Dendritic cell treated with granulocyte-macrophage colony-stimulating factor and Interleukin-4, amounts not matched to agents 40 ng/mL and 50 ng/mL, for 4 days (primary cell): ENCODE data around the gene CCDC159.
A peak's percentile ranks its signal among the peaks of the same experiment; 100 is the strongest.

ENCODE experiments used
- H3K27ac Mint-ChIP-seq: one replicate; pipeline ENCODE4 v1.8.0; 2022; ENCODE audit warnings: mild to moderate bottlenecking, mixed read lengths
- H3K27me3 Mint-ChIP-seq: one replicate; pipeline ENCODE4 v1.8.0; 2022; ENCODE audit warnings: mild to moderate bottlenecking, mixed read lengths
- H3K36me3 Mint-ChIP-seq: one replicate; pipeline ENCODE4 v1.8.0; 2022; ENCODE audit warnings: low read depth, mixed read lengths
- H3K4me1 Mint-ChIP-seq: one replicate; pipeline ENCODE4 v1.8.0; 2022; ENCODE audit warnings: low read depth, mixed read lengths
- H3K4me3 Mint-ChIP-seq: one replicate; pipeline ENCODE4 v1.8.0; 2022; ENCODE audit warnings: mild to moderate bottlenecking, moderate library complexity, mixed read lengths
- H3K9me3 Mint-ChIP-seq: one replicate; pipeline ENCODE4 v1.8.0; 2022; ENCODE audit warnings: mixed read lengths
- intact Hi-C: fragments of 100-400 bp; cut with micrococcal nuclease; formaldehyde crosslinking; loops from one replicate; pipeline ENCODE4 v1.15.0; 2022

CCDC159 gene

DNA sequence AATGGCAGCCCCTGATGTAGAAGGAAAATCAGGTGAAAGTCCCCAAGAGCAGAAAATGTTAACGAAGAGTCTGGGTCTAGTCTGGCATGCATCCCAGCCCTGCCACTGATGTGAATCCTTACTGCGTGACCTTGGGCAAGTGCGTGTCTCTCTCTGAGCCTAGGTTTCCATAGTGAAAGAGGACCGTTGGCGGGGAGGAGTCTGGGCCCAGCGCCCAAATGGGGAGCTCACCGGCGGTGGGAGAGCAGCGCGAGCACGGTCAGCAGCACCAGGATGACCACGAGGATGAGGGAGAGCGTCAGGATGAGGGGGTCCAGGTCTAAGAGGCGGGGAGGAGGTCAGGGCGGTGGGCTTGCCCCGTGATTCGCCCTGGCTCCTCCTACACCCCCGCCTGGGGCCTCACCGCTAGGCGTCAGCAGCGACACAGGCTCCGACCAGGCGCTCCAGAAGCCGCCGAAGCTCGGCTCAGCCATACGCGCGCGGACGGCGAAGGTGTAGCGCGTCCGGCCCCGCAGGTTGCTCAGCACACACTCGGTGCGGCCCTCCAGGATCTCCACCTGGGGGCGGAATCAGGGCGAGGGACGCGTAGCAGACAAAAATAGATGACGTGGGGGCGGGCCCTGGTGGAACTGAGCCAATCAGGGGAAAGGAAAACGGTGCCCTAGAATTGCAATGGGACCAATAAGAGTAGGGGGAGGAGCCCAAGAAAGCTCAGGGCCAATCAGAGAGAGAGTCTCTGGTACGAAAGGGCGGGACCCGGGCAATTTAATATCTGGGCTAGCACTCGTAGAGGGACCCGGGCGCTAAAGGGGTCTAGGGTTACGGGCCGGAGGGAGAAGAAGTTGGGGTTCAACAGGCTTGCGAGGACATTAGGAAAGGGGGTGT, 34.6 kb downstream of the CCDC159 start:
- Mint-ChIP-seq H3K9me3 (no peaks in the 10 kb centered on the region), H3K27ac (peak overlapping the region; percentile 82), H3K4me1 (peaks cover 66% of the 10 kb centered on the region), H3K4me3 (peak overlapping the region; percentile 83), H3K27me3 (peaks cover 28% of the 10 kb centered on the region), H3K36me3 (peaks cover 35% of the 10 kb centered on the region)
- intact Hi-C loops: loop anchor here (1.0 to 2.0 kb wide), 2 partner anchors 42 to 54 kb away; partner anchors contain the start of genes ODAD3 and PRKCSH

DNA sequence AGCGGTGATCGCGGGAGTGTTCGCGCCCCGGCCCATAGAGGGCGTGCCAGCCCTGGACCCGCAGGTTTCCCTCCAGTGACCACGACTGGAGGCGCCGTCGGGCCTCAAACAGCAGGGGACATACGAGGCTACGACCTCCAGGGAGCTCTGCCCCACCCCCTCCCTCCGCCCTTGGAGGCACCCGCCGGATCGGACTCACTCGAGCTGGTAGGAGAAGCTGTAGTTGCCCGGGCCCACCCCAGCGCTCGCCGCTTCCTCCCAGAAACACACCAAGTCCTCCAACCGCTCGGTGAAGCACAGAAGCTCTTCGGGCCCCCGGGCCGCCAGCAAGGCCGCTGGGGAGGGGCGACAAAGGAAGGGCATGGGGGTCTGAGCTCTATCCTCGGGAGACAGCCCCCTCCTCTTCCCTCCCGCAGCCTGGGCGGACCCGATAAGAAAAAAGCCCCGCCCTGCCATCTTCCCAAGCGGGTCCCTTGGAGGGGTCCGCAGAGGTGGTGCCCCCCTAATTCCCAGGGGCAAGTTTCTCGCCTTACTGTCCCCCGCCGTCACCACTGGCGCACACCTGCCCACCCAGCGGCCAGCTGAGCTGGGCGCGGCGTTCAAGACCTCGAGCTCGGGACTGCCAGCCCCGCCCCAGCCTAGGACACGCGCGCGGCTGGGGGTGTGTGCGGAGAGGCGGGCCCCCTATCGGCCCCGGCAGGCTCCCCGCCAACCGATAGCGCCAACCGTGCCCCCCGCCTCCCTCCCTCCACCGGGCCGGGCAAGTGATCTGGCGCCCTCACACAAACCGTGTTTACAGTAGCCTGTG, 36.8 kb downstream of the CCDC159 start:
- Mint-ChIP-seq H3K9me3 (no peaks in the 10 kb centered on the region), H3K27me3 (peaks cover 28% of the 10 kb centered on the region), H3K27ac (peak overlapping the region; percentile 82), H3K4me1 (peaks cover 59% of the 10 kb centered on the region), H3K36me3 (peaks cover 28% of the 10 kb centered on the region), H3K4me3 (peak overlapping the region; percentile 69)
- intact Hi-C loops: no loop called here

DNA sequence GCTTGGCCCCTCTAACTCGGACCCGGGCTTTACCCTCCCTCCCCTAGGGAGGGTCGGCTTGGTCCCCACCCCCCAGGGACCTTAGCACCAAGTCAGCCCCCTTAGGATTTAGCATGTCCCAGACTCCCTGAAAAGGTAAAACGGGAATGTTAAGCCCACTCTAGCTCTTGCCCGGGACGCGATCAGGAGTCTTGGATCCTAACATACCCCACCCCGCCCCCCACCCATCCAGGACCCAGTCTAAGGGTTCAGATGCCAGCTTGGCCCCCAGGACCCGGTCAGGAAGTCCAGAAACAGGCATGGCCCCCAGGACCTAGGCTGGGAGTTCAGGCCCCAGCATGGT, 37.4 kb downstream of the CCDC159 start:
- H3K27ac Mint-ChIP-seq: peak overlapping the region; percentile 82
- intact Hi-C loops: no loop called here
- no peaks in the 10 kb centered on the region for H3K9me3 Mint-ChIP-seq
- peak overlapping the region; percentile 69 for H3K4me3 Mint-ChIP-seq
- H3K4me1 Mint-ChIP-seq: peaks cover 53% of the 10 kb centered on the region
- H3K36me3 Mint-ChIP-seq: peaks cover 22% of the 10 kb centered on the region
- peaks cover 28% of the 10 kb centered on the region for H3K27me3 Mint-ChIP-seq

DNA sequence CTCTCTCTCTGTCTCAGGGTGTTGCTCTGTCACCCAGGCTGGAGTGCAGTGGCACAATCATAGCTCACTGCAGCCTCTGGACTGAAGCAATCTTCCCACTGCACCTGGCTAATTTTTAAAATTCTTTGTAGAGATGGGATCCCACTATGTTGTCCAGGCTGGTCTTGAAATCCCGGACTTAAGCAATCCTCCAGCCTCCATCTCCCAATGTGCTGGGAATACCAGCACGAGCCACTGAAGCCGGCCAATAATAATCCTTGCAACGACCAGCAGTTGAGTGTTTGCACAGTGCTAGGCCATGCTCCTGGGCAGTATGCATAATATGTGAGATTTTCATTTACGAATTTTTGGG, 38.4 kb downstream of the CCDC159 start:
- Mint-ChIP-seq H3K27me3 (peaks cover 28% of the 10 kb centered on the region), H3K36me3 (peaks cover 16% of the 10 kb centered on the region), H3K27ac (peak overlapping the region; percentile 51), H3K4me1 (peaks cover 52% of the 10 kb centered on the region), H3K4me3 (no peak overlapping the region), H3K9me3 (no peaks in the 10 kb centered on the region)
- intact Hi-C loops: no loop called here

DNA sequence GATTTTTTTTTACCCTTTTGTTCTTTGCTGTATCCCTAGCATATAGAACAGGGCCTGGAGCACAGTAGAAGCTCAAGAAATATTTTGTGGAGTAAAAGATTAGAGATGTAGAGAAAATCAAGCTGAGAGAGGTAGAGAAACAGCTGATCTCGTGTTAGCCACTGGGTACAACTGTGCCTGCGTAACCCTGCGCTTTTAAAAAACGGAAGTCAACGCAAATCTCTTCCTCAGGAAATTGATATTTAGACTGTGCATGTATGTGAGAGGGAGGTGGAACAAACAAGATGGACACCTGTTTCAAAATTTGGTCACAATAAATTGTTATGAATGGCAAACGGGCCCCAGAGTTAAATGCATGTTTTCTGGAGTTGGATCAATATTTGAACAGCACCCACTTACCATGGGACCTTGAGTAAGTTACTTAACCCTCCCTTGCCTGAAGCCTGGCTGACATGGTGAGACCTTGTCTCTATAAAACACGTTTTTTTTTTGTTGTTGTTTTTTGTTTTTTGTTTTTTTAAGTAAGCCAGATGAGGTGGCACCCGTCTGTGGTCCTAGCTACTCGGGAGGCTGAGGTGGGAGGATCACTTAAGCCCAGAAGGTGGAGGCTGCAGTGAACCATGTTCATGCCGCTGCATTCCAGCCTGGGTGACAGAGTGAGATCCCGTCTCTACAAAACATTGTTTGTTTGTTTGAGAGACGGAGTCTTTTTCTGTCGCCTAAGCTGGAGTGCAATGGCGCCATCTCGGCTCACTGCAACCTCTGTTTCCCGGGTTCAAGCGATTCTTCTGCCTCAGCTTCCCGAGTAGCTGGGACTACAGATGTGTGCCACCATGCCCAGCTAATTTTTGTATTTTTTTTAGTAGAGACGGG, 41.1 kb downstream of the CCDC159 start:
- Mint-ChIP-seq H3K4me3 (no peak overlapping the region), H3K27ac (peak overlapping the region; percentile 79)
- intact Hi-C loops: no loop called here

DNA sequence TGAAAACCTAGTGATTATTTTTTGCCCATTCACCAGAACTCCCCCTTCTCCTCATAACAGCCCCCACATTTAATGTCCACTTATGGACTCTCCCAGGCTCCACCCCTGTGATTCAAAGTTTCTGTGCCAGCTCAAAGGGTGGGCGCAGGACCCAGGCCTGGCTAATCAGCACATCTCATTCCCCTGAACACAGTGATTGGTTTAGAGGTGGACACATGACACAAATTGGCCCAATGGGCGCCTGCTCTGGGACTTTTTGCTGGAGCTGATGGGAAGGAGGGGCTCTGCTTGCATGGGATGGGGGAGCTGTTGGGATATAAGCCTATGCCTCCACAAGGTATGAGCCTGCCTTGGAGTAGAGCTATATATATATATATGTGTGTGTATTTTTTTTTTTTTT, 44.0 kb downstream of the CCDC159 start:
- H3K27ac Mint-ChIP-seq: no peak overlapping the region
- H3K4me3 Mint-ChIP-seq: no peak overlapping the region
- peaks cover 15% of the 10 kb centered on the region for H3K4me1 Mint-ChIP-seq
- intact Hi-C loops: no loop called here
- H3K9me3 Mint-ChIP-seq: peaks cover 8% of the 10 kb centered on the region
- H3K36me3 Mint-ChIP-seq: no peaks in the 10 kb centered on the region
- H3K27me3 Mint-ChIP-seq: peaks cover 19% of the 10 kb centered on the region

More for the DNA sequence above, 41.1 kb downstream of the CCDC159 start:
- H3K4me1 Mint-ChIP-seq: peaks cover 35% of the 10 kb centered on the region
- no peaks in the 10 kb centered on the region for H3K36me3 Mint-ChIP-seq
- peaks cover 21% of the 10 kb centered on the region for H3K27me3 Mint-ChIP-seq
- peaks cover 8% of the 10 kb centered on the region for H3K9me3 Mint-ChIP-seq

DNA sequence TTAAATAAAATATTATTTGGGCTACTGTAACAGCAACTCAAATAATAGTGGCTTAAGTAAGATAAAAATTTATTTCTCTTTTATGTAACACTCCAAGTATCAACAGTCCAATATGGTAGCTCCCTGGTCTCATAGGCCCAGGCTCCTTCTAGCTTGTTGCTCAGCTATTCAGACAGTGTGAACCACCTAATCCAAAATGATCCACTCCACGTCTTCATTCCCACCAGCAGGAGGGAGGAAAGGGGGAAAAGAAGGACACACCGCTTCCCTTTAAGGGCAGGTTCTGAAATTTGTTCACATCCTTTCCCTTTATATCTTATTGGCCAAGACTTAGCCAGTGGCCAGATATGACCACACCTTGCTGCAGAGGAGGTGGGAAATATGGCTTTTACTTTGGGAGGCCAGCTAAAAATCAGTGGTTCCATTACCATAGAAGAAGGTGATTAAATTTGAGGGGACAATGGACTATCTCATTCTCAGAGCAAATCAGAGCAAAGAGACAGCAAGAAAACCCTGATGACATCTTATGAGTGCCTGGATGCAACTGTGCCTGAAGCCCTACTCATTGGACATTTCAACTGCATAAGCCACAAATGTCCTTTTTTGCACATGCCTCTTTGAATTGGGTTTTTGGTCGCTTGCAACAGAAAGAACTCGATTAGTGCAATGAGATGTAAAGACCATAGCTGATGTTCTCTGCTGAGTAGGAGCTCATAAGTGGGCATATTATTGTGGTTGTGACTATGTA, 44.8 kb downstream of the CCDC159 start:
- Mint-ChIP-seq H3K36me3 (no peaks in the 10 kb centered on the region), H3K4me1 (peaks cover 16% of the 10 kb centered on the region), H3K4me3 (no peak overlapping the region), H3K9me3 (peaks cover 8% of the 10 kb centered on the region), H3K27me3 (peaks cover 22% of the 10 kb centered on the region), H3K27ac (no peak overlapping the region)
- intact Hi-C loops: no loop called here

DNA sequence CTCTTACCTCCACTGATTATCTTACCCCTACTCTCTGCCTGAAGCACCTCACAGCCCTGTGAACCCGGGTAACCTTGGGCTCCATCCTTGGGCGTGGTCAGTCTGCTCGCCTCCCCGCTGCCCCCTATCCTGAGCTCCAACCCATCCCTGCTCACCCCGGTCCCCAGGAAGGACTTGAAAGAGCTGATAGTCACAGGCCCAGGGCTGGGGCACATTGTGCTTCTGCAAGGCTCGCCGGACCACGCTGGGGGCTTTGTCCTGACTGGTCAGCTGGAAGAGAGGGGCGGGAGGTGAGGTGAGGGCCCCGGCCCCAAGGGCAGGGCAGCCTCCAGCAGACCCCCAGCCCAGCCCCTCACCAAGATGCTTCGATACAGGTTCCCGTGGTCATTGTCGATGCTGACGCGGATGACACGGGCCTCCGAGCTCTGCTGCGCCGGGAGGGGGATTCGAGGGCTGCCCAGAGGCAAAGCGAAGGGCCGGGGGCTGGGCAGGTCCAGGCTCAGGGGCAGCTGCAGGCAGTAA, 50.8 kb downstream of the CCDC159 start:
- Mint-ChIP-seq H3K27ac (no peak overlapping the region), H3K9me3 (no peaks in the 10 kb centered on the region), H3K27me3 (peaks cover 30% of the 10 kb centered on the region), H3K36me3 (no peaks in the 10 kb centered on the region), H3K4me1 (peaks cover 5% of the 10 kb centered on the region), H3K4me3 (no peak overlapping the region)
- intact Hi-C loops: no loop called here

DNA sequence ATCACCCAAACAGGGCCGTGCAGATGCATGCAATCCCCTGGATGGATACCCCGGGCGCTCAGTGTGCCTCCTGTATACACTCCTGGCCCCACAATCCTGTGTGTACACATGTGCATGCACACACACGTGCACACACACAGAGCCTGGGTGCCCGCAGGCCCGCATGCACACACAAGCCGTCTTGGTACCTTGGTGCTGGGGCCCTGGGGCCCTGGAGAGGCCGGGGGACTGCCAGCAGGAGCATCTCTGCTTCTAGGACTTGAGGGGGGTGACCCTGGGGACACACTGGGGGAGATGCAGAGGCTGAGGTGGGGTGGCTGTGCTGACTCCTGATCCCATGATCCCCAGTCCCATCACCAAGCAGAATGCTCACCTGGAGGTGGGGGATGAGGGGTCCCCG, 53.3 kb downstream of the CCDC159 start:
- no peak overlapping the region for H3K27ac Mint-ChIP-seq
- H3K36me3 Mint-ChIP-seq: no peaks in the 10 kb centered on the region
- peaks cover 19% of the 10 kb centered on the region for H3K27me3 Mint-ChIP-seq
- H3K9me3 Mint-ChIP-seq: no peaks in the 10 kb centered on the region
- H3K4me1 Mint-ChIP-seq: peaks cover 5% of the 10 kb centered on the region
- H3K4me3 Mint-ChIP-seq: no peak overlapping the region
- intact Hi-C loops: no loop called here

DNA sequence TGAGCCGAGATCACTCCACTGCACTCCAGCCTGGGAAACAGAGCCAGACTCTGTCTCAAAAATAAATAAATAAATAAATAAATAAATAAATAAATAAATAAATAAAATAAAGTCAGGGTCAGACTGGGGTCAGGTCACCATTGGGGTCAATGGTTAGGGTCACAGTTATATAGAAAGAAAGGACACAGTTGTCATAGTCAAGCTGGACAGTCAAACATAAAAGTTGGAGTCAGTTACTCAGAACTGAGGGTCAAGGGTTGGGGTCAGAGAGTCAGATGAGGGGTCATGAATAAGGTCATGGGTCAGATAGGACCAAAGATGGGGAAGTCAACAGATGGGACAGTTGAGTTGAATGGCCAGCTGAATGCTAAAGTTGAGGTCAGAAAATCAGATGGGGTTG, 54.5 kb downstream of the CCDC159 start:
- Mint-ChIP-seq H3K27ac (no peak overlapping the region), H3K9me3 (no peaks in the 10 kb centered on the region), H3K27me3 (peaks cover 13% of the 10 kb centered on the region), H3K4me3 (no peak overlapping the region), H3K4me1 (no peaks in the 10 kb centered on the region), H3K36me3 (no peaks in the 10 kb centered on the region)
- intact Hi-C loops: no loop called here

DNA sequence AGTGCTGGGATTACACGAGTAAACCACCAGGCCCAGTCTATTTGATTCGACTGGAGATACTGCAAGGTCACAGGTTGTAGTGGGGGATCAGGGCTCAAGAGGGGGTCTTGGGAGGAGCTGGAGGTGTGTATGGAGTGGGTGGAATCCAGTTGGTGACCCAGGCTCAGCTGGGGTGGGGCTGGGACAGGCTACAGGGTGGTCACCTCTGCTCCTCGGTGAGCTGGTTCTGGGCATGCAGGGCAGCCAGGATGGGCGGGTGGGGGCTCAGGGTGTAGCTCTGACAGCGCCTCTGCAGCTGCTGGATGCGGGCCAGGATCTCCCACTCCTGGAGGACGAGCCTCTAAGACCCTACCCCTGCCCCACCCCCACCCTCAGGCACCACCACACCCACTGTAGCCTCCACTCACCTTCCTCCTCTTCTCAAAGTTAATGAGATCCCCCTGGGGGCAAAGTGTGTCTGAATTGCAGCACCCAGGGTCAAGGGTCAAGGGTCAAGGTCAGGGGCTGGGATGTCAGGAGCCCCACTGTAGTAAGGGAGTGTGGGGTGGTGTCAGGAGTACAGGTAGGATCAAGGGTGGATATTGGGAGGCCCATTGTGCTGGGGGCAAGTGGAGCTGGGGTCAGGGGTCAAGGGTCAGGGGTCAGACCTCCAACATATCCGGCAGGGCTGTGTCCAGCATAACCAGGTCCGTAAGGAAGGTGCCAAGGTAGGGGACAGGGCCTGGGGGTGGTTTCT, 55.7 kb downstream of the CCDC159 start:
- peaks cover 6% of the 10 kb centered on the region for H3K4me1 Mint-ChIP-seq

More for the DNA sequence above, 55.7 kb downstream of the CCDC159 start:
- intact Hi-C loops: no loop called here
- peaks cover 20% of the 10 kb centered on the region for H3K27me3 Mint-ChIP-seq
- H3K9me3 Mint-ChIP-seq: no peaks in the 10 kb centered on the region
- H3K27ac Mint-ChIP-seq: no peak overlapping the region
- no peak overlapping the region for H3K4me3 Mint-ChIP-seq
- H3K36me3 Mint-ChIP-seq: no peaks in the 10 kb centered on the region
